ENCODE results near the gene PTMS.

GRCh38 chr12:6735448-6736191 is 30.5 kb upstream of the PTMS start:
- TF ChIP-seq CTCF (conservative IDR thresholded peaks at IDR 0.05 in 1 of 2, IDR thresholded peaks at IDR 0.05 in 1 of 2; ENCODE audit: low read depth in 1 of 2, low read length in 2 of 2) (peak; percentile 69 to 77), EZH2 (IDR thresholded peaks at IDR 0.05; ENCODE audit: low read length, missing control alignments) (no peak)

All from fibroblast of lung (primary cell).